Endothelial cell of hepatic sinusoid (primary cell): ENCODE measurements around the gene DHRS9.
"Not testable (repeated sequence)": the region's sequence is repeated elsewhere in the genome, so short reads cannot be mapped to it uniquely, and the experiment has no call there.

Experiments
- in situ Hi-C: cut with HindIII; loops from 2 replicates; pipeline ENCODE4 v1.10.0; 2017; ENCODE audit warnings: low sequenced_read_pairs

DHRS9 gene

GRCh38 chr2:169131587-169132512, 62.5 kb downstream of the DHRS9 start:
- in situ Hi-C loops: no loop called here

GRCh38 chr2:169134272-169134671, 64.9 kb downstream of the DHRS9 start:
- in situ Hi-C loops: not testable (repeated sequence)

- in situ Hi-C loops: not testable (repeated sequence)
Observed at GRCh38 chr2:169136428-169136827, 67.1 kb downstream of the DHRS9 start.

- in situ Hi-C loops: no loop called here
Observed at GRCh38 chr2:169136885-169137534, 67.6 kb downstream of the DHRS9 start.

GRCh38 chr2:169137924-169138323, 68.6 kb downstream of the DHRS9 start:
- in situ Hi-C loops: no loop called here

GRCh38 chr2:169139145-169139544, 69.8 kb downstream of the DHRS9 start:
- in situ Hi-C loops: no loop called here

GRCh38 chr2:169139993-169140767, 70.8 kb downstream of the DHRS9 start:
- in situ Hi-C loops: no loop called here

GRCh38 chr2:169141713-169142352, 72.5 kb downstream of the DHRS9 start:
- in situ Hi-C loops: no loop called here

- in situ Hi-C loops: no loop called here
Observed at GRCh38 chr2:169143998-169144397, 74.6 kb downstream of the DHRS9 start.
